Lower leg skin (tissue), 4 donors: ENCODE results near the gene TCF15. TPM values are rescaled to one million over a fixed set of nuclear protein-coding genes. Genes with fewer than 3 reads are reported as not detected.

ENCODE experiments used
- DNase-seq, 2 donors: peaks; one replicate each; pipeline ENCODE4 v3.0.0-alpha.2; 2019; ENCODE audit warnings: low spot score in 2 of 2
- H3K4me3 ChIP-seq: fragments of 200-600 bp; sonication (generic); 2 replicates; pipeline ENCODE4 v1.5.1; 2017; ENCODE audit warnings: mild to moderate bottlenecking, low read depth; ENCODE audit not compliant: poor library complexity, severe bottlenecking
- POLR2A ChIP-seq, 2 donors: fragments of 450-650 bp; IDR thresholded peaks; one replicate each; pipeline ENCODE4 v1.6.1; 2016 to 2017; ENCODE audit warnings: antibody characterized with exemption in 2 of 2, mild to moderate bottlenecking in 1 of 2, moderate library complexity in 1 of 2
- WGBS, 2 donors: methylation state at CpG; one replicate each; pipeline ENCODE4 v1.1.5; 2018; 5-methylcytosine and 5-hydroxymethylcytosine counted together
- intact Hi-C: fragments of 100-400 bp; cut with DNase I; formaldehyde crosslinking; loops from one replicate; pipeline ENCODE4 v1.15.0; 2023; ENCODE audit warnings: low total_unique reads
- total RNA-seq, 4 donors: library from RNA; depleted of rRNA; stranded (reverse); fragments of >200 nt; gene quantifications; one replicate each; pipeline ENCODE4 v1.1.0, GENCODE V29; 2016
- TF ChIP-seq, protein P1 (sequence below), 3 donors: fragments of 450-650 bp; IDR thresholded peaks; one replicate each; pipeline ENCODE4 v1.5.1; 2016; ENCODE audit warnings: antibody characterized with exemption in 3 of 3, mild to moderate bottlenecking in 3 of 3, moderate library complexity in 2 of 3

The TCF15 gene
- total RNA-seq, 4 donors from 2014 or later = 0.71 TPM; not detected in 3

DNA sequence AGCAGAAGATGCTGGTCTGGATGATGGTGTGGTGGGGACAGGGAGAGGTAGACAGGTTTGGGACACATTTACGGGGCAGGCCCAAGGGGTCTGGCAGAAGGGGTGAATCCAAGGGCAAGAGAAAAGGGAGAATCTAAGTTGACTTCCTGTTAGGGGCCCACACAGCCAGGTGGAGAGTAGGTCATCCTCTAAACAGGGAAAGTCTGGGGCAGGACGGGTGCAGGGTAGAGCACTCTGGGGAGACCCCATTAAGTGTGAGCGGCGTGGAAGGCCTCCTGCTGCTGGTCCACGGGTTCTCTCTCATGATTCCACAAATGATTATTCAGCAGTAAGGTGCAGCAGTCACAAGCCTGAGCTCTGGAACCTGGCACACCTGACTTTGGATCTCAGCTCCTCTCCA, 40.2 kb upstream of the TCF15 start:
- 91 to 95% methylated on average over 5 of the region's 5 CpGs for WGBS, 2 donors
- TF ChIP-seq, protein P1, sequence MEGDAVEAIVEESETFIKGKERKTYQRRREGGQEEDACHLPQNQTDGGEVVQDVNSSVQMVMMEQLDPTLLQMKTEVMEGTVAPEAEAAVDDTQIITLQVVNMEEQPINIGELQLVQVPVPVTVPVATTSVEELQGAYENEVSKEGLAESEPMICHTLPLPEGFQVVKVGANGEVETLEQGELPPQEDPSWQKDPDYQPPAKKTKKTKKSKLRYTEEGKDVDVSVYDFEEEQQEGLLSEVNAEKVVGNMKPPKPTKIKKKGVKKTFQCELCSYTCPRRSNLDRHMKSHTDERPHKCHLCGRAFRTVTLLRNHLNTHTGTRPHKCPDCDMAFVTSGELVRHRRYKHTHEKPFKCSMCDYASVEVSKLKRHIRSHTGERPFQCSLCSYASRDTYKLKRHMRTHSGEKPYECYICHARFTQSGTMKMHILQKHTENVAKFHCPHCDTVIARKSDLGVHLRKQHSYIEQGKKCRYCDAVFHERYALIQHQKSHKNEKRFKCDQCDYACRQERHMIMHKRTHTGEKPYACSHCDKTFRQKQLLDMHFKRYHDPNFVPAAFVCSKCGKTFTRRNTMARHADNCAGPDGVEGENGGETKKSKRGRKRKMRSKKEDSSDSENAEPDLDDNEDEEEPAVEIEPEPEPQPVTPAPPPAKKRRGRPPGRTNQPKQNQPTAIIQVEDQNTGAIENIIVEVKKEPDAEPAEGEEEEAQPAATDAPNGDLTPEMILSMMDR (IDR thresholded peaks at IDR 0.05) = no peak
- no peak for TF ChIP-seq POLR2A (IDR thresholded peaks at IDR 0.05)
- H3K4me3 ChIP-seq = no peak overlapping the region
- intact Hi-C loops = no loop called here
- DNase-seq = no peak

DNA sequence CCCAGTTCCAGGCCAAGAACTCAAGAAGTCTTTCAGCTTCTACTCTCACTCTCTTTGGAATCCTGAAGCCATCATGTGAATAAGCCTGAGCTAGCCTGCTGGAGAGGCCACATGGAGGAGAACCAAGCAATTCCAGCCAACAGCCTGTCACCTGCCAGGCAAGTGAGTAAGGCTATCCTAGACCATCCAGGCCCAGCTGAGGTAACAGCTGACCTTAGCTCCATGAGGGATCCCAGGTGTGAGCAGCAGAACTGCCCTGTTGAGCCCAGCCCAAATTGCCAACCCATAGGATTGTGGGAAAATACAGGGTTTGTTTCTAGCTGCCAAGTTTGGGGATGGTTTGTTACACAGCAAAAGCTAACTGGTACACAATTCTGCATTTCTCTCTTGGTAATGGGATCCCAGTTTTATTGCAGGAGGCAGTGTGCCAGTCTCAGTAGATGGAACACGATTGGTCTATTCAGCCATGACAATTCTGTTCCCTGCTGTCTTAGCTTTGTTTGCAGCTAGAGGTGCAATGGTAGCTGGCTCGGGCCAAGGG, 37.4 kb upstream of the TCF15 start:
- DNase-seq = no peak
- TF ChIP-seq, protein P1 (IDR thresholded peaks at IDR 0.05) = no peak
- TF ChIP-seq POLR2A (IDR thresholded peaks at IDR 0.05) = no peak
- WGBS, 2 donors = 90 to 92% methylated on average over 2 of the region's 2 CpGs
- intact Hi-C loops = loop anchor here (10.0 kb wide), 1 partner anchor 83 kb away; no protein-coding TSS in a partner anchor
- H3K4me3 ChIP-seq = no peak overlapping the region

DNA sequence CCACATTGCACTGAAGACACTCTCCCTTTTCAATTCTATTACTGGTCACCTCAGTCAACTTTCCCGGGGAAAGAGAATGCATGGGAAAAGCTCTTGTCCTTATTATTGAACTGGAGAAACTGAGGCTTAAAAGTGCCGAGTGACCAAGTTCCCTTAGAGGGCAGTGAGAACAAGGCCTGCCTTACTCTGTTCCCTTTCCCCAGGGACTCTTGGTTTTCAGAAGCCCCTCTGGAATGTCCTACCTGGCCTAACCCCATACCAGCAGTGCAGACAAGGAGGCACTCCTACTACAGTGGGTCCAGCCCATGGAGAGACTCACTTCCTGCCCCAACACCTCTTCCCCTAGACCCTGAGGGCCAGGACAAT, 36.7 kb upstream of the TCF15 start:
- no peak overlapping the region for H3K4me3 ChIP-seq
- TF ChIP-seq, protein P1 (IDR thresholded peaks at IDR 0.05) = no peak
- TF ChIP-seq POLR2A (IDR thresholded peaks at IDR 0.05) = no peak
- intact Hi-C loops = loop anchor here (10.0 kb wide), 1 partner anchor 82 kb away; no protein-coding TSS in a partner anchor
- WGBS, 2 donors = 96% methylated on average over 2 of the region's 2 CpGs
- DNase-seq = no peak

DNA sequence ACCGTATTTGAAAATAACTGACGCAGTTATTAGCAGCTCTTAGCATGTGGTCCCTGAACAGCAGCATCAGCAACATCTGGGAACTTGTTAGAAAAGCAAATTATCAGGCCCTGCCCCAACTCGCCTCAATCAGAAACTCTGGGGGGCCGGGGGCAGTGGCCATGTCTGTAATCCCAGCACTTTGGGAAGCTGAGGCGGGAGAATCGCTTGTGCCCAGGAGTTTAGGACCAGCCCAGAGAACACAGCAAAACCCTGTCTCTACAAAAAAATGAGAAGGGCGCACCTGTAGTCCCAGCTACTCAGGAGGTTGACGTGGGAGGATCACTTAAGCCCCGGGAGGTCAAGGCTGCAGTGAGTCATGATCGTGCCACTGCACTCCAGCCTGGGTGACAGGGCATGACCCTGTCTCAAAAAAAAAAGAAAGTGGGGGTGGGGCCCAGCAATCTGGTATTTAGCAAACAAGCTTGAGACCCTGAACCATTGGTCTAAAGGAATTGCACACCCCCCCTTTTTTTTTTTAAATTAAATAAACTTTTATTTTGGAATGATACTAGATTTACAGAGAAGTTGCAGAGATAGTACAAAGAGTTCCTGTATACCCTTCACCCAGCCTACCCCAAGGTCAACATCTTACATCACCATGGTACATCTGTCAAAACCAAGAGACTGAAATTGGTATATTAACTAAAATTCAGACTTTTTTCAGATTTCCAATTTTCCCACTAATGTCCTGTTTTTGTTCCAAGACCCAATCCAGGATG, 36.2 kb upstream of the TCF15 start:
- intact Hi-C loops = loop anchor here (10.0 kb wide), 1 partner anchor 81 kb away; no protein-coding TSS in a partner anchor
- DNase-seq = no peak
- TF ChIP-seq, protein P1 (IDR thresholded peaks at IDR 0.05) = no peak
- no peak for TF ChIP-seq POLR2A (IDR thresholded peaks at IDR 0.05)
- WGBS, 2 donors = 79 to 86% methylated on average over 10 of the region's 10 CpGs
- no peak overlapping the region for H3K4me3 ChIP-seq

DNA sequence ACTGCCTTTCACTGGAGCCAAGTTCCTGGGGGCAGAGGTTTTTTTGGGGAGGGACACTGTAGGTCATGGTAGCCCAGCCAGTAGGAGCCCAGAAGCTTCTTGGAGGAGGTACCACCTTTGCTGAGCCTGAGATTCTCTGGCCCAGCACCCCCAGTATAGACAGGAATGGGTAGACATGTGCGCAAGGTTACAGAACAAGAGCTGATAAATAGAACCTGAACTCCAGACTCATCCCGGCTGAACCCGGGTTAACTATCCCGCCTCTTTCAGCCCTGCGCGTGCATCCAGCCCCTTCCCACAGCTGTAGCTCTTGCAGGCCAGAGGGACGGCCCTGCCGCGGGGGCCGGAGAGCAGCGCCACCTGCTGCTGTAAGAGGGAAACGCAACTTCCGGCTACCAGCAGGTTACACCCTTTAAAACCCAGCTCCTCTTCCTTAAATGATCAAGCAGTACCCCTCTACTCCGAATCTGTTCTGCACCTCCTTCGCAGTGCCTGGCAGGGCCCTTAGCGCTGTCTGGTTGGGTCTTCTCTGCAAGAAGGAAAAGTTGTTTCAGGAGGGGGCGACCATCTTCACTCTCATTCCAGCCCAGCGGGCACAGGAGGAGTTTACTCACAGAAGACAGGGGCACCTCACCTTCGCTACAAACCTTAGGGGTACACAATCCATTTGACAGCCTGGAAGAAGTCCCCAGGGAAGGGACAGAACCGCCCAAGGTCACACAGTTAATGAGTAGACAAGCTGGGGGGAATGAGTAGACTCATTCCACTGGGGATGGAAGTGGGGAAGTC, 35.4 kb upstream of the TCF15 start:
- 17 to 18% methylated on average over 20 of the region's 20 CpGs for whole genome bisulfite sequencing, 2 donors
- intact Hi-C loops = loop anchor here (10.0 kb wide), 1 partner anchor 81 kb away; no protein-coding TSS in a partner anchor

More for the DNA sequence above, 35.4 kb upstream of the TCF15 start:
- peak in 1 of 2 donors; percentile 93 for DNase-seq
- no peak for TF ChIP-seq POLR2A (IDR thresholded peaks at IDR 0.05)
- TF ChIP-seq, protein P1 (IDR thresholded peaks at IDR 0.05) = peak in 1 of 3 donors; percentile 80
- H3K4me3 ChIP-seq = no peak overlapping the region
